Umbilical cord (tissue), 2 donors: Measurements from ENCODE around the gene FAM107B. TPM values are rescaled to one million over a fixed set of nuclear protein-coding genes. Genes with fewer than 3 reads are reported as not detected.
"Not testable (repeated sequence)": the region's sequence is repeated elsewhere in the genome, so short reads cannot be mapped to it uniquely, and the experiment has no call there.

Experiments
- DNase-seq: peaks from one replicate; pipeline ENCODE4 v3.0.0-alpha.2; 2015; ENCODE audit warnings: low spot score
- total RNA-seq: library from RNA; depleted of rRNA; stranded (reverse); fragments of >200 nt; gene quantifications from one replicate; pipeline ENCODE4 v1.2.3, GENCODE V29; 2014; ENCODE audit warnings: low replicate concordance; ENCODE audit not compliant: insufficient read depth

FAM107B gene
- total RNA-seq, 1 donor from 2014 or later, result 27.4 TPM

DNA sequence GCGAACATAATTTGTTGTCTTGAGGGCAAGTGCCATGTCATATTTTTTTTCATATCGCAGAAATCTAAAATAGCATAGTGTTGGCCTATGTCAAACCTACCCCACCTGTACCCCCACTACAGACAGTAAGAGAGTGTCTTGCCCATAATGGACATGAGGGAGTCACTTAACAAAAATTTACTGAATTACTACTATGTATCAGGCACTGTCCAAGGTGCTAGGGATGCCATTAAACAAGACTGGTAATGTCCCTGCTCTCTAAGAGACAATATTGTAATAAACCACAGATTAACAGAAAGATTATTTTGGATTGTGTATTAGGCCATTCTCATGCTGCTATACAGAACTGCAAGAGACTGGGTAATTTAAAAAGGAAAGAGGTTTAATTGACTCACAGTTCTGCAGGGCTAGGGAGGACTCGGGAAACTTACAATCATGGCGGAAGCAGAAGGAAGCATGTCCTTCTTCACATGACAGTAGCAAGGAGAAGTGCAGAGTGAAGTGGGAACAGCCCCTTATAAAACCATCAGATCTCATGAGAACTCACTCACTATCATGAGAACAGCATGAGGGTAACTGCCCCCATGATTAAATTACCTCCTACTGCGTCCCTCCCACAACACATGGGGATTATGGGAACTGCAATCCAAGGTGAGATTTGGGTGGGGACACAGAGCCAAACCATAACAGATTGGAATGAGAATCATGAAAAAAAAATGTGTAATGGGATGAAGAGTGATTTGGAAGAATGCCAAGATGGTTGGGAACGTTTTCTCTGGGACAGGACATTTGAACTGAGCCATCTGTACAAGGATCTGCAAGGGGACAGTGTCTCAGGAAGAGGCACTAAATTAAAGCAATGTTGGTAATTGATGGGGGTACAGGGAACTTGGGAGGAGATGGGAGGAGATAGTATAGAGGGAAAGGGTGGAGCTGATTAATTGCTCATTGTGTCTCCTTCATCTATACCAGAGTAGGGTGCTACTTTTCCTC, 108.5 kb downstream of the FAM107B start:
- no peak for DNase-seq

DNA sequence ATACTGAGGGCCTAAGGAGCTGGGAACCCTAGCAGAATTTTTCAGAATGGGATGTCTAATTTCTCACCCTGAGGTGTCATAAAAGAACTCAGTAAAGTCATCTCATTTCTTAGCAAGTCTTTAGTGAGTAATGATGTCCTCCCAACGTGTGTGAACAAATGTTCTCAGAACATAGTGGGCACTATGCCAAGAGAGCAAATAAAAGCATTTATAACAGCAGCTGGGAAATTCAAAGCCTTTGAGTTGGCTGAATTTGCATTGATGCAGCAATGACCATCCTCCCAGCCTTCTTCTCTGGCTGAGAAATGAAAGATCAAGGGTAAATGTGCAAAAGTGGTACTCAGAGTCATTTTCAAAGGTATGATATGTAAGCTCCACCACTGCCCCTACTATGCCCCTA, 109.4 kb downstream of the FAM107B start:
- DNase-seq, result peak; percentile 65

DNA sequence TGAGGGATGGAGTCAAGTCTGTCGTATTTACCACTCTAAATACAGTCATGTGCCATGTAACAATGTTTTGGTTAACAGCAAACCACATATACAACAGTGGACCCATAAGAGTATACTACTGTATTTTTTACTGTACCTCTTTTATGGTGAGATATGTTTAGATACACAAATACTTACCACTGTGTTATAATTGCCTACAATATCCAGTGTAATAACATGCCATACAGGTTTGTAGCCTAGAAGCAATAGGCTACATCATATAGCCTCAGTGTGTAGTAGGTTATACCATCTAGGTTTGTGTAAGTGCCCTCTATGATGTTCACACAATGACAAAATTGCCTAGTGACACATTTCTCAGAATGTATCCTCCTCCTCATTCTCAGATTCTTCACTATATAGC, 110.4 kb downstream of the FAM107B start:
- no peak for DNase-seq

DNA sequence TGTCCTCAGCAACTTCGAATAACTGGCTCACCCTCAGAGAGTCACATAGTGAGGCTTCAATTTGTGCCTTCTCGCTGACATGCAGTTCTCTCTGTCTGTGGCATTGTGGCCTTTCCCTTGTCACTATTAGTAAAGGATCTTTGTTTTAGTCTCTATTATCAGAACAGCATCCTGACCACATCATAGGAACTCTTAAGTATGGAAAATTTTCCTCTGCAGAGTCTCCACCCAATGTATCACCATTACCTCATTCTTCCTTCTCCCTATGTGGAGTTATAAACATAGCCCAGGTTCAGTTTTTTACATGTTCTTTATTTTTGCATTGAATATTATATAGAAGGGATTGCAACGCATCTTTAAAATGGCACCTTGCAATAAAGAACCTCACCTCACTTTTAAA, 112.9 kb downstream of the FAM107B start:
- DNase-seq, result peak; percentile 25

DNA sequence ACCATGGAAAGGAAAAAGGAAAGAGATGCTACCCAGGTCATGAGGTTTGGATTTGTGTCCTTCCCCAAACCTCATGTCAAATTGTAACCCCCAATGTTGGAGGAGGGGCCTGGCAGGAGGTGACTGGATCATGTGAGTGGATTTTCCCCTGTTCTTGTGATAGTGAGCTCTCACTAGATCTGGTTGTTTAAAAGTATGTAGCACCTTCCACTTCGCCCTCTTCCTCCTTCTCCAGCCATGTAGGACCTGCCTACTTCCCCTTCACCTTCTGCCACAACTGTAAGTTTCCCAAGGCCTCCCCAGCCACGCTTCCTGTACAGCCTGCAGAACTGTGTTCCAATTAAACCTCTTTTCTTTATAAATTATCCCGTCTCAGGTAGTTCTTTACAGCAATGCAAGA, 113.9 kb downstream of the FAM107B start:
- no peak for DNase-seq

DNA sequence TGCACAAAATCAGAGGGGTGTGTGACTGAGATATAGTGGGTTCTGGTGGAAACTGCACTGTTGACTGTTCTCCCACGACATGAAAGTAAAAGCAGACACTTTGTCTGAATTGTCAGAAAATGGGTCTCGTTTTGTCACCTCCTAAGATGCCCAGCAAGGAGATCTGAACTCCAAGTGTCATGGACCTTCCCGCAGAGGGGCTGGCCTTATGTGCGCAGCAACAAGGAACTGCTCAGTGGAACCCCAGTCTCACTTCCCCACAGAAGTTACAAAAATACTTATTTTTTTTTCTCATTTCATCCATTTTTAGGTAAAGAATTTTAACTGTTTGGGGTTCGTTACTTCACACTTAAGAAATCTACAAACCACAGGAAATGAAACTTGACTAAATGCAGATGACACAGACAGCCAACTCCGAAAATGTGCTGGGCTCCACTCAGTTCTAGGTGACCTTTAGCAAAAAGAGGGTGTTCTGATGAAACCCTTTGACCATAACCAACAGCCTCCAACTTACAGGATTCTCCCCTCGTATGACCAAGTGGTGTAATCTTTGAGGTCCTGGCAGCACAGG, 115.0 kb downstream of the FAM107B start:
- DNase-seq, result peak; percentile 34

DNA sequence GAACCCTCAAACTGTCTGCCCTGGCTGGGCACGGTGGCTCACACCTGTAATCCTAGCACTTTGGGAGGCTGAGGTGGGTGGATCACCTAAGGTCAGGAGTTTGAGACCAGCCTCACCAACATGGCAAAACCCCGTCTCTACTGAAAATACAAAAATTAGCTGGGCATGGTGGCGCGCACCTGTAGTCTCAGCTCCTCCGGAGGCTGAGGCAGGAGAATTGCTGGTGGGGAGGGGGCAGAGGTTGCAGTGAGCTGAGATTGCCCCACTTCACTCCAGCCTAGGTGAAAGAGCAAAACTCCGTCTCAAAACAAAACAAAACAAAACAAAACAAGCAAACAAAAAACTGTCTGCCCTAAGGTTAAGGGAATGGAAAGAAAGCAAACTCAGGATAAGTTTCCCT, 115.6 kb downstream of the FAM107B start:
- DNase-seq, result not testable (repeated sequence)

DNA sequence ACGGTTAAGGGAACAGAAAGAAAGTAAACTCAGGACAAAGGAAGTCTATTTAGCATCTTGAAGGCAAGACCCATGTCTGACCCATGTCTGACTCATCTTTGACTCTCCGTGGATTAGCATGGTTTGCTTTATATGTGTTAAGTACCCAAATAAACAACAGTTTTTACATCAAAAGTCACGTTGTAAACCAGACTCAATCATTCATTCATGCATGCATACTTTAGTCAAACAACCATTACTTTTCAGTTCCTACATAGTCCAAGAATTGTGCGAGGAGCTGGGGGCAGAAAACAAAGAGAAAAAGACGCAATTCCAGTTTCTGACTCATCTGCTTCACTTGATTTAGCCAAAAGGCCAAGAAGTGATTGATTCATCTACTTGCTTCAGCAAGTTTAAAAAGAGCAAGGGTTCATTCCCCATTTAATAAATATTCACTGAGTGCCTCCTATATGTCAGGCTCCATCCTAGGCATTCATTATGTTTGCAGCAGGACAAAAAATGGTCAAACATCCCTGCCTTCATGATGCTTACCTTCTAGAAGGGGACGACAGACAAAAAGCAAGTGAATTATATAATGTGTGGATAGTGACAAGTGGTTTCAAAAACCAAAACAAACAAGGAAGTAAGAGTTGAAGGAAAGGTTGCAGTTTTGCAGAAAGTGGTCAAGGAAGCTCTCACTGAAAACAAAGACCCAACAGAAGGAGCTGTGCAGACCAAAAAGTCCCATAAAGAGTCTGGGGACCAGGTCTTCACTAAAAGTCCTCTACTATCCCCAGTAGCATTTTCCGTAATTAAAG, 116.2 kb downstream of the FAM107B start:
- DNase-seq, result no peak

DNA sequence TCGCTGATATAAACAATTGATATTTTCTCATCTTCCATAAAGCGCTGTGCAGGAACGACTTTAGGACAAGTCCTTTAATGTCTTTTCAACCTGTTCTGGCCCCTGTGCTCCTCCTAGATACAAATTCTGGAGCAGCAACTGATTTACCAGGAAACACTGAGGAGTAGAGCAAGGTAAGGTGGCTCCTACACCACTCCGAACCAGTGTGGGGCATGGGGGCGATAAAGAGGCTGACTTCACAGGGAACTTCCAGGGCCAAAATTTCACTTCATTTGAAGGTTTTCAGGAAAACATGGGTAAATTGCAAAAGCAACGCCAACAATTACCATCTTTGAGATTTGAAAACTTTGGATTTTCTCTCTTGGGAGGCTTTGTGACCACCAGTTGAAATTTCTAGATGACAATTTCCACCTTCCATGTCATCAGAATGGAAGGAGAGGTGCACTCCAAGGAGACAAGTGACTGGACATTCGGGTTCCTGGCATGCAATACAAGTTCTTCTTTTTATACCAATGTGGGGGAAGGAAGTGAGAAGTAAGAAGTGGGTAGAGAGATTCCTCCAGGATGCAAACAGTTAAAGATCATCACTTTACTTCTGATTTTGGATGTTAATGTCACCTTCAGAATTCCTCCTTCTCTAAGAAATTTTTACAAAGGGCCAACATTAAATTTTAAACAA, 118.5 kb downstream of the FAM107B start:
- no peak for DNase-seq

DNA sequence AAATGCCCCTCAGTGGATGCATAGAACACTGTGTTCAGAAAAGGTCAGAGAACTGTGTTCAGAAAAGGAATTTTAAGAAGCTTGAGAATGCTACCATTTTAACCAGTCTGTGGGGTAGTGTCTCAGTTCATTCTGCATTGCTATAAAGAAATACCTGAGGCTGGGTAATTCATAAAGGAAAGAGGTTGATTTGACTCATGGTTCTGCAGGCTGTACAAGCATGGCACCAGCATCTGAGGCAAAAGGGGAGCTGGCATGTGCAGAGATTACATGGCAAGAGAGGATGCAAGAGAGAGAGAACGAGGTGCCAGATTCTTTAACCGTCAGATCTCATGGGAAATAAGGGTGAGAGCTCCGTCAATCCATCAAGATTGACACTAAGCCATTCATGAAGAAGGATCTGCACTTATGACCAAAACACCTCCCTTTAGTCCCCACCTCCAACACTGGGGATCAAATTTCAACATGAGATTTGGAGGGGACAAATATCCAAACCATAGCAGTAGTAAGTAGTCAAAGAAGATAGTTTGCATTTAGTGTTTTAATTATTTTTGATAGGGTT, 119.8 kb downstream of the FAM107B start:
- DNase-seq, result no peak

DNA sequence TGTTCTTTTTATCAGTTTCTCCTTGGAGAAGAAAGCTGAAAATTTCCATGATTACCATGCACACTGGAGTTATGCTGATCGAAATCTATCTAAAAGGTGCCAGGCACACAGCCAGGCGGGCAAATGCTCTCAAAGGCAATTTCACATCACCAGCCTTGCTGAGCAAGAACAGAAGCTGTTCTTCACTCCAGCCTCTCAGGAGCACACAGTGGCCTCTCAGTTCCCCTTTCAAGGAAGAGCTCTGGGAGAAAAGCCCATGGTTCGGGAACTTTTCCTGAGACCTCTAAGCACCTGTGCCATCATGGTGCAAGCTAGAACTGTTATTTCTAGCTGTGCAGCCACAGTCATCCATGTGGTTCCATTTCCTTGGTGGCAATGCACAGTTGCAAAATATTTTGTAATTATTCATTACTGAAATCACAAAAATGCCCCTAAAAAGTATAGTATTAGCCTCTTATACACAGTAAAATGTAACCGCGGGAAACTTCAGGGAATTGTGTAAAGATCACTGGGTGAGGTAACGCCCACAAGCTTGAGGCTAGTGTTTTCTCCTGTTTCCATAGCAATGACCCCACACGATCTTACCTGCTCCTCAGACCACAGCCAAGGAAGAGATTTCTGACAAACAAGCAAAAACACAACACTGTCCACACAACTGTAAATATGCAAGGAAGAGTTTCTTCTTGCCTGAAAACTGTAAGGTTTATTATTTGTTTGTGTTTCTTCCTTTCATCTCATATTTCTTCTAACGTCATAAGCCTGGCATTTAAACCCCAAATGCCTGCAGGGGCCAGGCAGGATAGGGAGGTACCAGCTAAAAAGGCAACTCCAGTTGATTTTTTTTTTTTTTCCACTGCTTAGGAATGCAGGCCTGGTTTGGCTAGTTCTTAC, 121.2 kb downstream of the FAM107B start:
- peak; percentile 88 for DNase-seq

DNA sequence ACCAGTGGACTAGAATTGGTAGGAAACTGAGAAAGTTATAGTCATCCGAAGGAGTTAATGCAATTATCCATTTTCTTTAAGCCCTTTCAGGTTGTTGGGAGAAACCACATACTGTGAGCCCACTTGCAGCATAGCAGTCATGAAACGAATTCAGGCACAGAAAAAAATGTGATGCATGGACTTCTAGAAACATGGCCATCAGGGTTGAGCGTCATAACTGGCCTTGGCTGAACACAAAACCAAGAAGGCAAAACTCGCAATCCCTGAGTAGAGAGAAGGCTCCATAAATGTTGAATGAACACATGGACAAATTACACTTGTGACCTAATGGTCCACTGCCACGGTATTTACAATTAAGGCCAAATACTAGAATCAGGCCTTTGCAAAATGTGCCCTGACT, 121.9 kb downstream of the FAM107B start:
- DNase-seq, result no peak

DNA sequence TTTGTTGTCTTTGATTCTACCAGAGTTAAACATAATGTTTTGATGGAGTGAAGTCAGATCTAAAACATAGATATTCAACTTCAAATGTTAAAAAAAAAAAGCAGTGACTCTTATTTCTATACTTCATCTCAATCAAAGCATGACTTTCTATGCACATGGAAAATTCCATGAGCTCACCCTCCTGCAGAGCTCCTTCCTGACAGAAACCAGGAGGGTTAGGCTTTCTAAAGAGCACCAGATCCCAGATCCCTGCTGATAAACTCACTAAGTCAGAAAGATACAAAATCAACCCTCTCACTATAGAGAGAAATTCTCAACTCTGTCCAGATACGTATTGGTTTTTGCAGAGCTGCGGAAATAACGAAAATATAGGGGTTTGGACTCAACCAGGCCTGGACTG, 122.6 kb downstream of the FAM107B start:
- peak; percentile 90 for DNase-seq

DNA sequence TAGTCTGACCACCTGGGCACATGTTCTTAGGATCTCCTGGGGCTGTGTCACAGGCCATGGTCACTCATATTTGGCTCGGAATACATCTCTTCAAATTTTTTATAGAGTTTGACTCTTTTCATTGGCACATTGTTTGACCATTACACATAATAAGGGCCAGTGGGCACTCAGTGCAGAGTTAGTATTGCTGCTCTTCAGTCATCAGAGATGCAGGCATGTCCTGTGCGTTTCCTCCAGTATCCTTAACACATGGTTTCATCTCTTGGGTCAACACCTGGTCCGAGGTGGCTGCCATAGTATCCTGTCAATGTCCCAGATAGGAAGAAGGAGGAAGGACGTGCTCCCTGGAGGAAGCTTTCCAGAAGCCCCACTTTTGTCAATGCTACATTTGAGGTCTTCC, 125.0 kb downstream of the FAM107B start:
- DNase-seq, result no peak

DNA sequence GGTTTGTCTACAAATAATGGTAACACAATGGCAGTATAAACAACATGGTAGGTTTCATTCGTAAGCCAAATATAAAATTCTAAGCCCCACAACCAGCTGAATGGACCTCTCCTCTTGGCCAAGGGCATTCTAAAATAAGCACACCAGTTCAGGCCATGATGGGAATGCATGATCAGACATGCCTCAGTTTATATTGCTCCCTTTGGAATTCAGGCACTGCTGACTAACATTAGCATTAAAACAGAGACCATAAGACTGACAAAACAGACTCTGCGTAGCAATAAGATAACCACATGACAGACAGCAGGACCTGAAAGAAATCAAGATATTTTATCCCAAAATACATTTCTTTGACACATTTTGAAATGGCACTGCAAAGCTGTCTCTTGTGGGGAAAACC, 125.8 kb downstream of the FAM107B start:
- peak; percentile 63 for DNase-seq

DNA sequence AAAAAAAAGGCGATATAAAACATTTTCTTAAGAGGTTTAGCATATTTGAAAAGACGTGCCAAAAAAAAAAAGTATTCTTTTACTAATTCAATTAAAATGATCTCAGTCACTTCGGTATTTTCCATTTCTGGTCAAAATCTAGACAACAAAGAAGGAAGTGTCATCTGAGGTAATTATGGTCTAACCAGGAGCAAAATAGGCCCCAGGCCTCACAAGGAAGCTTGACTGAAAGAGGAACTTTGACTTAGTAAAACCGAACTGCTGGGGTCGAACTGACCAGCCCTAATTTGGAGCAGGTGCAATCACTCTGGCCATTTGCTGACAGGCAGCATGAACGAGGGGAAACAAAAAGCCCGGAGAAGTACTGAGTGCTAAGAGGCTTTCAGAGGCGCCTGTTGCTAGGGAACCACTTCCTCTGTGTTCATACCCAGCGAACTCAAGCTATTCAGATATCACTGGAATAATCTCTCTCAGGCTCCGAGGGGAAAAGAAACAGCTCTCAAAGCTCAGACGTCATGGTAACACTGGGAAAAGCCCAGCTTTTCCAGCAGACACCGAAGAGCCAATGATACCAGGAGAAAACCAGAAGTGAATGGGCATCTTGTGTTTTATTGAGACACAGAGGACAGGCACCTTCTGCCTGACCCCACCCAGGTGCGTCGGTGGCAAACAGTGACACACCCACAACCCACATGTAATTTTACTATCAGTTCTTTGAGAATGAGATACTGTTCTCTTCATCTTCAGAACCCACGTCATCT, 126.5 kb downstream of the FAM107B start:
- peak; percentile 98 for DNase-seq

DNA sequence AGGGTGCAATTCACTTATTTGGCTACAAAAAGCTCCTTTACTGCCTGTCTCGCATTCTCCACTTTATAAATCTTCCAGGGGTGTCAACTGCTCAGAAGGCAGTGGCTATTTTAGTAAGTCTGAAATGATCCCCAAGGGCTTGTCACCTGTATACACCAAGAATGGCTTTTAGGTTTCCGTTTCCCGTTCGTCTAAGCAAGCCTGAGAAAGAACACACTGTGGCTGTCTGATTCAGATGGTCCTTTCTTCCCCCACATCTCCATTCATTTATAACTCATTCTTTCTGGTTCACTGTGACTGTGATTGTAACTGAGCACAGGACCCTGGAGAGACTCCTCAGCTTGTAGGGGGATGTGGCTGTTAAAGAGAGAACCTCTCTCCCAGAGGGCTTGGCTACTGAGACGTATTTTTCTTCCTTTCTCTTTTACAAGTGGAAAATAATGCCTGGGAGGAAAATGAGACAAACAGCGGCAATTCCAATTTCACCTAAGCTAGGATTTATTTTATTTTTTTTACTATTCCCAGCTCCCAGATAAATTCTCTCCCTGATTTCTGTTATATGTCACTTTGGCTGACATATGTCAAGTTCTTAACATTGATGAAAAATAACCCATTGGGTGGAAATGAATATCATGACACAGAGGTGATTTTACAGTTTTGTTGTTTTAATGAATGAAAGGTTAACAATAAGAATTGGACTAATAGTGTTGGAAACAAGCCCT, 129.3 kb downstream of the FAM107B start:
- DNase-seq, result no peak

DNA sequence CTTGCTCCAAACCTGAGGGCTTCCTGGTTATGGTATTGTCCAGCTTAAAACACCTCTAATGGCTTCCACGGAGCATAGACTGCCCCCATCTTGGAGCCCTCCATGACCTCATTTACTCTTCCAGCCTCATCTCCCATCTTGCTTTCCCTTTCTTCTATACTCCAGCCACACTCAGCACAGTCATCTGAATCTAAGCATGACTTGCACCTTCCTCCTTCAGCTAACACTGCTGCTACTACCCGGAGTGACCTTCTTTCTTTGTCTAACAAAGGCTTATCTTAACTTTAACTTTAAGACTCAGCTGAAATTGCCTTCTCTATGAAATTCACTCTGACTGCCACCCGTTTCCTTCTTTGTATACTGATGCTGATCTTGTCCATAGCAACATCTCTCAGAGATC, 135.1 kb downstream of the FAM107B start:
- DNase-seq, result no peak
